Hematopoietic multipotent progenitor cell treated with erythropoietin and hydrocortisone succinate and interleukin-3 and kit ligand, for 4 days (in vitro differentiated cells): ENCODE measurements around the gene OR5H1.
"Not testable (repeated sequence)": the region's sequence is repeated elsewhere in the genome, so short reads cannot be mapped to it uniquely, and the experiment has no call there.

Experiments
- DNase-seq: peaks from one replicate; pipeline ENCODE4 v3.0.0-alpha.2; 2015

The OR5H1 gene

GRCh38 chr3:98130421-98130820 lies at the start of gene OR5H1:
OR5H1 (plus strand) TSS chr3:98130721; CDS start chr3:98132698, 1,977 bp downstream.
- DNase-seq: no peak

- DNase-seq: no peak
These were observed 43.6 kb upstream of the OR5H1 start, which contains the start of gene OR5AC2 for GRCh38 chr3:98086873-98087272. OR5AC2 (plus strand) TSS chr3:98087173; CDS start chr3:98087173, 0 bp downstream.

- no peak for DNase-seq
These were observed 34.6 kb upstream of the OR5H1 start for GRCh38 chr3:98095882-98096281.

- no peak for DNase-seq
These were observed 30.7 kb upstream of the OR5H1 start for GRCh38 chr3:98099848-98100247.

GRCh38 chr3:98108162-98108561 lies 22.4 kb upstream of the OR5H1 start:
- DNase-seq: no peak

- no peak for DNase-seq
These were observed 20.5 kb upstream of the OR5H1 start for GRCh38 chr3:98109807-98110549.

GRCh38 chr3:98110550-98110908 lies 20.0 kb upstream of the OR5H1 start:
- no peak for DNase-seq

- DNase-seq: no peak
These were observed 16.3 kb upstream of the OR5H1 start for GRCh38 chr3:98114264-98114663.

- DNase-seq: no peak
These were observed 14.8 kb upstream of the OR5H1 start for GRCh38 chr3:98115717-98116116.

- no peak for DNase-seq
These were observed 6.1 kb downstream of the OR5H1 start for GRCh38 chr3:98136631-98137030.

- DNase-seq: not testable (repeated sequence)
These were observed 7.5 kb downstream of the OR5H1 start for GRCh38 chr3:98137826-98138557.

- DNase-seq: no peak
These were observed 10.0 kb downstream of the OR5H1 start for GRCh38 chr3:98140531-98140930.

GRCh38 chr3:98147179-98147578 lies 16.7 kb downstream of the OR5H1 start, which contains the start of gene OR5H14:
OR5H14 (plus strand) TSS chr3:98147479; CDS start chr3:98149386, 1,907 bp downstream.
- no peak for DNase-seq

GRCh38 chr3:98148751-98149150 lies 18.2 kb downstream of the OR5H1 start:
- DNase-seq: no peak

GRCh38 chr3:98149456-98149855 lies 18.9 kb downstream of the OR5H1 start:
- DNase-seq: not testable (repeated sequence)

- no peak for DNase-seq
These were observed 20.7 kb downstream of the OR5H1 start for GRCh38 chr3:98151241-98151640.

GRCh38 chr3:98166396-98166795 lies 35.9 kb downstream of the OR5H1 start, which contains the start of gene OR5H15:
OR5H15 (plus strand) TSS chr3:98166696; CDS start chr3:98168700, 2,004 bp downstream.
- no peak for DNase-seq

- no peak for DNase-seq
These were observed 40.5 kb downstream of the OR5H1 start for GRCh38 chr3:98171071-98171470.

- no peak for DNase-seq
These were observed 42.1 kb downstream of the OR5H1 start for GRCh38 chr3:98172621-98173020.

- no peak for DNase-seq
These were observed 49.9 kb downstream of the OR5H1 start for GRCh38 chr3:98180319-98180890.

GRCh38 chr3:98182196-98182595 lies 51.7 kb downstream of the OR5H1 start:
- no peak for DNase-seq

- peak; percentile 2 for DNase-seq
These were observed 54.7 kb downstream of the OR5H1 start for GRCh38 chr3:98185180-98185579.
